ENCODE data around the gene RPL13. TPM values are rescaled to one million over a fixed set of nuclear protein-coding genes. Genes with fewer than 3 reads are reported as not detected.

RPL13 gene
- total and polyA plus RNA-seq, 10 of the 15 experiments (the other 5 are each of a cell fraction or from before 2014, with no cell fraction given) = 386 to 9,428 (median 2,486) TPM

- TF ChIP-seq MYB (IDR thresholded peaks at IDR 0.05; ENCODE audit: borderline replicate concordance, low read depth, low read length) (no peak), ZNF207 (IDR thresholded peaks at IDR 0.05; ENCODE audit: borderline replicate concordance) (no peak), MXI1 (IDR thresholded peaks at IDR 0.05; ENCODE audit: low read depth, low read length) (no peak), GATAD2B (conservative IDR thresholded peaks at IDR 0.05; ENCODE audit: low read depth) (no peak), CBFB (IDR thresholded peaks at IDR 0.05; ENCODE audit: low read depth) (no peak), ZNF217 (IDR thresholded peaks at IDR 0.05) (no peak), RB1 (IDR thresholded peaks at IDR 0.05; ENCODE audit: borderline replicate concordance) (no peak), TBL1XR1 (IDR thresholded peaks at IDR 0.05; ENCODE audit: low read depth, low read length) (no peak)
- TF ChIP-seq, protein P1, sequence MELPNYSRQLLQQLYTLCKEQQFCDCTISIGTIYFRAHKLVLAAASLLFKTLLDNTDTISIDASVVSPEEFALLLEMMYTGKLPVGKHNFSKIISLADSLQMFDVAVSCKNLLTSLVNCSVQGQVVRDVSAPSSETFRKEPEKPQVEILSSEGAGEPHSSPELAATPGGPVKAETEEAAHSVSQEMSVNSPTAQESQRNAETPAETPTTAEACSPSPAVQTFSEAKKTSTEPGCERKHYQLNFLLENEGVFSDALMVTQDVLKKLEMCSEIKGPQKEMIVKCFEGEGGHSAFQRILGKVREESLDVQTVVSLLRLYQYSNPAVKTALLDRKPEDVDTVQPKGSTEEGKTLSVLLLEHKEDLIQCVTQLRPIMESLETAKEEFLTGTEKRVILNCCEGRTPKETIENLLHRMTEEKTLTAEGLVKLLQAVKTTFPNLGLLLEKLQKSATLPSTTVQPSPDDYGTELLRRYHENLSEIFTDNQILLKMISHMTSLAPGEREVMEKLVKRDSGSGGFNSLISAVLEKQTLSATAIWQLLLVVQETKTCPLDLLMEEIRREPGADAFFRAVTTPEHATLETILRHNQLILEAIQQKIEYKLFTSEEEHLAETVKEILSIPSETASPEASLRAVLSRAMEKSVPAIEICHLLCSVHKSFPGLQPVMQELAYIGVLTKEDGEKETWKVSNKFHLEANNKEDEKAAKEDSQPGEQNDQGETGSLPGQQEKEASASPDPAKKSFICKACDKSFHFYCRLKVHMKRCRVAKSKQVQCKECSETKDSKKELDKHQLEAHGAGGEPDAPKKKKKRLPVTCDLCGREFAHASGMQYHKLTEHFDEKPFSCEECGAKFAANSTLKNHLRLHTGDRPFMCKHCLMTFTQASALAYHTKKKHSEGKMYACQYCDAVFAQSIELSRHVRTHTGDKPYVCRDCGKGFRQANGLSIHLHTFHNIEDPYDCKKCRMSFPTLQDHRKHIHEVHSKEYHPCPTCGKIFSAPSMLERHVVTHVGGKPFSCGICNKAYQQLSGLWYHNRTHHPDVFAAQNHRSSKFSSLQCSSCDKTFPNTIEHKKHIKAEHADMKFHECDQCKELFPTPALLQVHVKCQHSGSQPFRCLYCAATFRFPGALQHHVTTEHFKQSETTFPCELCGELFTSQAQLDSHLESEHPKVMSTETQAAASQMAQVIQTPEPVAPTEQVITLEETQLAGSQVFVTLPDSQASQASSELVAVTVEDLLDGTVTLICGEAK (IDR thresholded peaks at IDR 0.05; ENCODE audit: borderline replicate concordance) = no peak
These were observed 13.7 kb upstream of the RPL13 start (continued) for GRCh38 chr16:89546781-89547180.

DNA sequence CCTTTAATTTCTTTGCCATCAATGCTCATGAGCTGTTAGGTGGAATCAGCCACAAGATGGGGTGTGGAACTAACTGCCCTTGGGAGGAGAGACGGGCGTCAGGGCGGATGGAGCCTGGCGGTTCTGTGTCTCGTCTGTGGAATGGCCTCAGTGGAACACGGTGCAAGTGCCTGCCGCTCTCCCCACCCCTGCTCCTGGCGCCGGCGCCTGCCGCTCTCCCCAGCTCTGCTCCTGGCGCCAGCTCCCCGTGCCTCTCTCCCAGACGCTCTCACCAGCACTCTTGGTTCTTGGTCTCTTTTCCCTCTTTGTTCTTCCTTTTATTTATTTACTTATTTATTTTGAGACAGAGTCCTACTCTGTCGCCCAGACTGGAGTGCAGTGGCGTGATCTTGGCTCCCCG, 13.2 kb upstream of the RPL13 start:
- H2AFZ ChIP-seq (ENCODE audit: control insufficient read depth, low read depth, low read length) = no peak overlapping the region
- RAD21 ChIA-PET (ENCODE audit: unreplicated experiment) = no interaction called here
- no peaks in the 10 kb centered on the region for H3K27me3 ChIP-seq (replicated peaks in 1 of 2; ENCODE audit: control insufficient read depth in 2 of 2, insufficient read depth in 2 of 2, low read length in 1 of 2)
- H3K79me2 ChIP-seq (ENCODE audit: control insufficient read depth, insufficient read depth, low read length) = no peaks in the 10 kb centered on the region
- SMC1A ChIA-PET (ENCODE audit: uncharacterized antibody, unreplicated experiment) = no interaction called here
- no peaks in the 10 kb centered on the region for H3K4me1 ChIP-seq (ENCODE audit: control insufficient read depth, insufficient read depth, low read length)
- H3K27ac ChIP-seq (ENCODE audit: control insufficient read depth, insufficient read depth) = no peak overlapping the region
- no peak for FAIRE-seq
- CTCF ChIA-PET = no interaction called here
- H3K9ac ChIP-seq (ENCODE audit: control insufficient read depth, insufficient read depth, low read length) = no peak overlapping the region
- H3K4me2 ChIP-seq (ENCODE audit: control insufficient read depth, insufficient read depth) = no peak overlapping the region
- no peak for ATAC-seq
- no TSS peak for BruUV-seq (replicated peaks)
- WGBS (ENCODE audit: insufficient coverage, insufficient replicate concordance, low lambda C conversion rate, missing lambda C conversion rate) = 94% methylated on average over 17 of the region's 17 CpGs
- H3K36me3 ChIP-seq (ENCODE audit: control insufficient read depth in 2 of 2, insufficient read depth in 2 of 2, low read length in 1 of 2) = peaks cover 0 to 9% of the 10 kb centered on the region in 2 experiments
- in situ Hi-C loops (cut with MboI) (no loop called here), intact Hi-C loops (cut with micrococcal nuclease; ENCODE audit: unreplicated experiment) (no loop called here)
- no peak for DNase-seq (ENCODE audit: low read depth, low spot score)
- no peaks in the 10 kb centered on the region for H4K20me1 ChIP-seq (ENCODE audit: control insufficient read depth, insufficient read depth)
- H3K4me3 ChIP-seq = no peak overlapping the region
- POLR2A ChIA-PET = no interaction called here
- H3K9me3 ChIP-seq (replicated peaks; ENCODE audit: control insufficient read depth, insufficient read depth, low read length) = no peaks in the 10 kb centered on the region
- TF ChIP-seq, protein P2, sequence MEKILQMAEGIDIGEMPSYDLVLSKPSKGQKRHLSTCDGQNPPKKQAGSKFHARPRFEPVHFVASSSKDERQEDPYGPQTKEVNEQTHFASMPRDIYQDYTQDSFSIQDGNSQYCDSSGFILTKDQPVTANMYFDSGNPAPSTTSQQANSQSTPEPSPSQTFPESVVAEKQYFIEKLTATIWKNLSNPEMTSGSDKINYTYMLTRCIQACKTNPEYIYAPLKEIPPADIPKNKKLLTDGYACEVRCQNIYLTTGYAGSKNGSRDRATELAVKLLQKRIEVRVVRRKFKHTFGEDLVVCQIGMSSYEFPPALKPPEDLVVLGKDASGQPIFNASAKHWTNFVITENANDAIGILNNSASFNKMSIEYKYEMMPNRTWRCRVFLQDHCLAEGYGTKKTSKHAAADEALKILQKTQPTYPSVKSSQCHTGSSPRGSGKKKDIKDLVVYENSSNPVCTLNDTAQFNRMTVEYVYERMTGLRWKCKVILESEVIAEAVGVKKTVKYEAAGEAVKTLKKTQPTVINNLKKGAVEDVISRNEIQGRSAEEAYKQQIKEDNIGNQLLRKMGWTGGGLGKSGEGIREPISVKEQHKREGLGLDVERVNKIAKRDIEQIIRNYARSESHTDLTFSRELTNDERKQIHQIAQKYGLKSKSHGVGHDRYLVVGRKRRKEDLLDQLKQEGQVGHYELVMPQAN (conservative IDR thresholded peaks at IDR 0.05) = no peak
- no peak for TF ChIP-seq SRF (IDR thresholded peaks at IDR 0.05; ENCODE audit: low read depth in 2 of 2, low read length in 2 of 2)
- TF ChIP-seq SREBF1 (IDR thresholded peaks at IDR 0.05; ENCODE audit: low read length) = no peak
- TF ChIP-seq CEBPZ (IDR thresholded peaks at IDR 0.05; ENCODE audit: low read depth, low read length) = no peak
- no peak for TF ChIP-seq TCF12 (IDR thresholded peaks at IDR 0.05; ENCODE audit: low read depth, low read length)
